ENCODE data around the gene FLNC. TPM values are rescaled to one million over a fixed set of nuclear protein-coding genes. Genes with fewer than 3 reads are reported as not detected.

FLNC gene
- total RNA-seq, 4 donors from 2014 or later: 5.7 to 12.6 (median 9.3) TPM

DNA sequence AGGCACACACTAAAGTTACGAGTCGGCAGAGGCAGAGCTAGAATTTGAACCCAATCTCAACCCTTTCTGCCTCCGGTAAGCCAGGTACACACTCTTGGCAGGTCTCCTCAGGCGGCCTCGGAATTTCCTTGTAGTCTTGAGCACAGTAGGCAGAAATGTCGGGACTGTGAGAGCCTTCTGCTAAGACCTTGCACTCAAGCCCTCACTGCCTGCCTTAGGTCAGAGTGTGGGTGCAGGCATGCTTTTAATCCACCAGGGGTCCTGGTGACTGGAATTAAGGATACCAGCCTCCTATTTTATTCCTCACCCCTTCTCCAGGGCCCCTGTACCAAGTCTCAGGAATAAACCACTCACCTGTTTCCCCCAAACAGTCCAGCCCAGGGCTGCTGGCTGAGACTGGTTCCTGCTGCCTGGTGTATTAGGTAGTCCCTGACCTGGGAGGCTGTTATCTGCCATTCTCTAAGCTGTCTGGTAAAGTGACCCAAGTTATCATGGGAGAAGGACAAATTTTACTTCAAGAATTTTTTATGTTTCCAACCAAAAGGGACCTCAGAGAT, 33.3 kb downstream of the FLNC start:
- WGBS, 2 donors: 2 to 4% methylated on average over 6 of the region's 6 CpGs
- intact Hi-C loops (cut with DNase I): loop anchor here (10.0 kb wide), 1 partner anchor 129 kb away; the partner anchor contains the start of gene CALU
- Histone ChIP-seq H3K9me3 (no peaks in the 10 kb centered on the region), H3K36me3 (peaks cover 10 to 14% of the 10 kb centered on the region in 2 donors), H3K27ac (peak overlapping the region in 2 of 3 donors; percentile 9 to 62), H3K27me3 (no peaks in the 10 kb centered on the region), H3K4me3 (replicated peaks in 1 of 3) (peak overlapping the region; percentile 51 to 99 (median 64)), H3K4me1 (peaks cover 10 to 24% of the 10 kb centered on the region in 2 donors)
- DNase-seq: peak; percentile 32 to 41
- TF ChIP-seq, protein P1, sequence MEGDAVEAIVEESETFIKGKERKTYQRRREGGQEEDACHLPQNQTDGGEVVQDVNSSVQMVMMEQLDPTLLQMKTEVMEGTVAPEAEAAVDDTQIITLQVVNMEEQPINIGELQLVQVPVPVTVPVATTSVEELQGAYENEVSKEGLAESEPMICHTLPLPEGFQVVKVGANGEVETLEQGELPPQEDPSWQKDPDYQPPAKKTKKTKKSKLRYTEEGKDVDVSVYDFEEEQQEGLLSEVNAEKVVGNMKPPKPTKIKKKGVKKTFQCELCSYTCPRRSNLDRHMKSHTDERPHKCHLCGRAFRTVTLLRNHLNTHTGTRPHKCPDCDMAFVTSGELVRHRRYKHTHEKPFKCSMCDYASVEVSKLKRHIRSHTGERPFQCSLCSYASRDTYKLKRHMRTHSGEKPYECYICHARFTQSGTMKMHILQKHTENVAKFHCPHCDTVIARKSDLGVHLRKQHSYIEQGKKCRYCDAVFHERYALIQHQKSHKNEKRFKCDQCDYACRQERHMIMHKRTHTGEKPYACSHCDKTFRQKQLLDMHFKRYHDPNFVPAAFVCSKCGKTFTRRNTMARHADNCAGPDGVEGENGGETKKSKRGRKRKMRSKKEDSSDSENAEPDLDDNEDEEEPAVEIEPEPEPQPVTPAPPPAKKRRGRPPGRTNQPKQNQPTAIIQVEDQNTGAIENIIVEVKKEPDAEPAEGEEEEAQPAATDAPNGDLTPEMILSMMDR (IDR thresholded peaks at IDR 0.05): peak in 4 of 6 experiments; percentile 11 to 33 (median 23)
- TF ChIP-seq POLR2A (IDR thresholded peaks at IDR 0.05): no peak

DNA sequence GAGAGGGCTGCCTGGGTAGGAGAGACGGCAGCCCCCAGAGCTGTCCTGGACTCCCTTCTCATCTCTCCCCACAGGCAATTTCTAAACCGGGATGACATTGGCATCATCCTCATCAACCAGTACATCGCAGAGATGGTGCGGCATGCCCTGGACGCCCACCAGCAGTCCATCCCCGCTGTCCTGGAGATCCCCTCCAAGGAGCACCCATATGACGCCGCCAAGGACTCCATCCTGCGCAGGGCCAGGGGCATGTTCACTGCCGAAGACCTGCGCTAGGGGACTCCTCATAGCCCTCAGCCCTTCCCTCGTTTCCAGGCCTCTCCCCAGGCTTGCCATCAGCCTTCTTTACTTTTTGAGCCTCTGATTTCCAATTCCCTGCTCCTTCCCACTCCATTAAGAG, 35.1 kb downstream of the FLNC start:
- Histone ChIP-seq H3K27me3 (no peaks in the 10 kb centered on the region), H3K4me3 (replicated peaks in 1 of 3) (no peak overlapping the region), H3K9me3 (no peaks in the 10 kb centered on the region), H3K27ac (no peak overlapping the region), H3K4me1 (peaks cover 21 to 27% of the 10 kb centered on the region in 2 donors), H3K36me3 (peaks cover 10 to 14% of the 10 kb centered on the region in 2 donors)
- 96% methylated on average over 12 of the region's 12 CpGs for WGBS, 2 donors
- intact Hi-C loops (cut with DNase I): loop anchor here (10.0 kb wide), 1 partner anchor 131 kb away; the partner anchor contains the start of gene CALU
- DNase-seq: no peak
- no peak for TF ChIP-seq POLR2A (IDR thresholded peaks at IDR 0.05)
- TF ChIP-seq, protein P1 (IDR thresholded peaks at IDR 0.05): no peak

DNA sequence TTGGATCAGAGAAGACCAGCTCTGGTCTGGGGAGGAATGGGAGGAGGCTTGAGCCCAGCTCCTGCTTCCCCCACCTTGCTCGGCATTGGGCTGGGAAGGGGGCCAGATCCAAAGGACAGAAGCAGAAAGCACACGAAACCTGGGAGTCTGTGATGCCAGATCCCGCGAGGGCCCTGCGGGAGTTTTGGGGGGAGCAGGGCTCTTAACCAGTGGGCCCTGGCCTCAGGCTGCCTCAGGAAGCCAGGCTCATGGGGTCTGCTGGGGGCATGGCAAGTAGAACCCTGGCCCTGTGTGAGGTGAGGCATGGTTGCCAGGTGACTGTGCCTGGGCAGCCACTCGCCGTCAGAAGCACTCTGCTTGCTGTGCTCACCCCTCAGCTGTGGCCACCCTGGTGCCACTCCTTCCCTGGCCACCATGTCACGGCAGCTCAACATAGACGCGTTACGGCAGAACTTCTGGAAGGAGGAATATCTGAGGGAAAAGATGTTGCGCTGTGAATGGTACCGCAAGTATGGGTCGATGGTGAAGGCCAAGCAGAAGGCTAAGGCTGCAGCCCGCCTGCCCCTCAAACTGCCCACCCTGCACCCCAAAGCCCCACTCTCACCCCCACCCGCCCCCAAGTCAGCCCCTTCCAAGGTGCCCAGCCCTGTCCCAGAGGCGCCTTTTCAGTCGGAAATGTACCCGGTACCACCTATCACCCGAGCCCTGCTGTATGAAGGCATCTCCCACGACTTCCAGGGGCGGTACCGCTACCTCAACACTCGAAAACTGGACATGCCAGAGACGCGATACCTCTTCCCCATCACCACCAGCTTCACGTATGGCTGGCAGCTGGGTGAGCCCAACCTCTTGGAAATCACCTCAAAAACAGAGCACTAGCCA, 36.0 kb downstream of the FLNC start:
- DNase-seq: no peak
- Histone ChIP-seq H3K4me1 (peaks cover 21 to 24% of the 10 kb centered on the region in 2 donors), H3K9me3 (no peaks in the 10 kb centered on the region), H3K27me3 (no peaks in the 10 kb centered on the region), H3K4me3 (replicated peaks in 1 of 3) (no peak overlapping the region), H3K36me3 (peaks cover 10 to 14% of the 10 kb centered on the region in 2 donors), H3K27ac (no peak overlapping the region)
- WGBS, 2 donors: 96% methylated on average over 20 to 25 of the region's 27 CpGs
- TF ChIP-seq POLR2A (IDR thresholded peaks at IDR 0.05): no peak
- TF ChIP-seq, protein P1 (IDR thresholded peaks at IDR 0.05): no peak
- intact Hi-C loops (cut with DNase I): loop anchor here (10.0 kb wide), 1 partner anchor 131 kb away; the partner anchor contains the start of gene CALU

DNA sequence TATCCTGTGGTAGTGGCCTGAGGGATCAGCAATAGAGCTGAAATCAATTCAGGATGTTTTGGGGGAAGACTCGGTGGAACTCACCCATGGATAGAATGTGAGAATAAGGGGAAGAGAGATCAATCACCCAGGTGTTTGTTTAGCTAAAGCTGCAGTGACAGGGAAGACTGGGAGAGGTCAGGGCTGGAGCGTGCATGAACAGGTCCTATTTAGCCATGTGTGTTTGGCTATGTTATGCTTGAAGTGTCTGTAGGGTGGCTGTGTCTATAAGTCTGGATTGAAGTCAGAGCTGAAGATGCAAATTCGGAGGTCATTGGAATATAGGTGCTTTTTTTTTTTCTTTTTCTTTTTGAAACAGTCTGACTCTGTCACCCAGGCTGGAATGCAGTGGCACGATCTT, 37.0 kb downstream of the FLNC start:
- Histone ChIP-seq H3K27ac (no peak overlapping the region), H3K4me3 (replicated peaks in 1 of 3) (no peak overlapping the region), H3K36me3 (peaks cover 10 to 14% of the 10 kb centered on the region in 2 donors), H3K9me3 (no peaks in the 10 kb centered on the region), H3K27me3 (no peaks in the 10 kb centered on the region), H3K4me1 (peaks cover 21 to 24% of the 10 kb centered on the region in 2 donors)
- intact Hi-C loops (cut with DNase I): loop anchor here (10.0 kb wide), 1 partner anchor 132 kb away; the partner anchor contains the start of gene CALU
- TF ChIP-seq POLR2A (IDR thresholded peaks at IDR 0.05): no peak
- TF ChIP-seq, protein P1 (IDR thresholded peaks at IDR 0.05): no peak
- WGBS, 2 donors: 89 to 91% methylated on average over 4 of the region's 4 CpGs
- DNase-seq: no peak
